HUES48 (cell line): ENCODE results near the gene WIPF2.

Source experiments
- H3K27ac ChIP-seq: one replicate; pipeline ENCODE4 v1.7.0; 2013; ENCODE audit warnings: low read depth, low read length, inconsistent platforms
- H3K27me3 ChIP-seq: 2 replicates; pipeline ENCODE4 v1.6.1; 2013; ENCODE audit warnings: mild to moderate bottlenecking, low read length; ENCODE audit not compliant: control insufficient read depth, insufficient read depth
- H3K36me3 ChIP-seq: 2 replicates; pipeline ENCODE4 v1.6.1; 2013; ENCODE audit warnings: low read length; ENCODE audit not compliant: control insufficient read depth, insufficient read depth
- H3K4me1 ChIP-seq: 2 replicates; pipeline ENCODE4 v1.6.1; 2013; ENCODE audit warnings: mild to moderate bottlenecking, low read length; ENCODE audit not compliant: control insufficient read depth, insufficient read depth
- H3K4me3 ChIP-seq: 2 replicates; pipeline ENCODE4 v1.5.1; 2013; ENCODE audit warnings: mild to moderate bottlenecking, low read depth, low read length
- H3K9ac ChIP-seq: 2 replicates; pipeline ENCODE4 v1.6.1; 2013; ENCODE audit warnings: mild to moderate bottlenecking, low read depth, low read length, moderate library complexity
- H3K9me3 ChIP-seq: 2 replicates; pipeline ENCODE4 v1.6.1; 2013; ENCODE audit warnings: low read length; ENCODE audit not compliant: control insufficient read depth, insufficient read depth

WIPF2 gene

GRCh38 chr17:40323391-40324381, 104.6 kb downstream of the WIPF2 start:
- Histone ChIP-seq H3K4me1 (peaks cover 25% of the 10 kb centered on the region), H3K36me3 (no peaks in the 10 kb centered on the region), H3K9me3 (no peaks in the 10 kb centered on the region), H3K9ac (no peak overlapping the region), H3K4me3 (no peak overlapping the region), H3K27me3 (peaks cover 6% of the 10 kb centered on the region), H3K27ac (no peak overlapping the region)

GRCh38 chr17:40325156-40326013, 106.3 kb downstream of the WIPF2 start:
- H3K4me1 ChIP-seq, result peaks cover 23% of the 10 kb centered on the region
- no peaks in the 10 kb centered on the region for H3K9me3 ChIP-seq
- no peak overlapping the region for H3K4me3 ChIP-seq
- H3K9ac ChIP-seq, result no peak overlapping the region
- no peak overlapping the region for H3K27ac ChIP-seq
- H3K27me3 ChIP-seq, result no peaks in the 10 kb centered on the region
- H3K36me3 ChIP-seq, result no peaks in the 10 kb centered on the region

GRCh38 chr17:40326014-40326831, 107.1 kb downstream of the WIPF2 start:
- Histone ChIP-seq H3K4me3 (no peak overlapping the region), H3K36me3 (peaks cover 3% of the 10 kb centered on the region; the same call in 1 of the 2 replicates), H3K9ac (no peak overlapping the region), H3K4me1 (peaks cover 19% of the 10 kb centered on the region), H3K9me3 (no peaks in the 10 kb centered on the region), H3K27me3 (no peaks in the 10 kb centered on the region), H3K27ac (no peak overlapping the region)

GRCh38 chr17:40326832-40327199, 107.7 kb downstream of the WIPF2 start:
- H3K27ac ChIP-seq, result no peak overlapping the region
- peaks cover 7% of the 10 kb centered on the region; the same call in 1 of the 2 replicates for H3K36me3 ChIP-seq
- no peak overlapping the region for H3K4me3 ChIP-seq
- H3K9ac ChIP-seq, result no peak overlapping the region
- no peaks in the 10 kb centered on the region for H3K27me3 ChIP-seq
- no peaks in the 10 kb centered on the region for H3K9me3 ChIP-seq
- peaks cover 14% of the 10 kb centered on the region for H3K4me1 ChIP-seq

GRCh38 chr17:40327244-40327729, 108.2 kb downstream of the WIPF2 start:
- Histone ChIP-seq H3K9me3 (no peaks in the 10 kb centered on the region), H3K4me3 (no peak overlapping the region), H3K27ac (no peak overlapping the region), H3K9ac (no peak overlapping the region), H3K27me3 (no peaks in the 10 kb centered on the region), H3K4me1 (peaks cover 13% of the 10 kb centered on the region), H3K36me3 (peaks cover 7% of the 10 kb centered on the region; the same call in 1 of the 2 replicates)

- no peaks in the 10 kb centered on the region for H3K27me3 ChIP-seq
- H3K9ac ChIP-seq, result no peak overlapping the region
- peaks cover 7% of the 10 kb centered on the region; the same call in 1 of the 2 replicates for H3K36me3 ChIP-seq
- H3K4me3 ChIP-seq, result no peak overlapping the region
- H3K4me1 ChIP-seq, result peaks cover 7% of the 10 kb centered on the region
- no peak overlapping the region for H3K27ac ChIP-seq
- H3K9me3 ChIP-seq, result no peaks in the 10 kb centered on the region
These were observed 108.8 kb downstream of the WIPF2 start for GRCh38 chr17:40327735-40328385.

GRCh38 chr17:40328386-40328766, 109.3 kb downstream of the WIPF2 start:
- Histone ChIP-seq H3K4me1 (peaks cover 3% of the 10 kb centered on the region; the same call in 1 of the 2 replicates), H3K27me3 (no peaks in the 10 kb centered on the region), H3K9ac (no peak overlapping the region), H3K9me3 (no peaks in the 10 kb centered on the region), H3K36me3 (peaks cover 7% of the 10 kb centered on the region; the same call in 1 of the 2 replicates), H3K27ac (no peak overlapping the region), H3K4me3 (no peak overlapping the region)

- H3K4me1 ChIP-seq, result peaks cover 7% of the 10 kb centered on the region; the same call in 1 of the 2 replicates
- H3K27me3 ChIP-seq, result peaks cover 14% of the 10 kb centered on the region
- no peaks in the 10 kb centered on the region for H3K9me3 ChIP-seq
- H3K9ac ChIP-seq, result no peak overlapping the region
- H3K36me3 ChIP-seq, result peaks cover 7% of the 10 kb centered on the region; the same call in 1 of the 2 replicates
- H3K4me3 ChIP-seq, result no peak overlapping the region
- no peak overlapping the region for H3K27ac ChIP-seq
These were observed 111.0 kb downstream of the WIPF2 start for GRCh38 chr17:40329839-40330794.

GRCh38 chr17:40330850-40331470, 111.9 kb downstream of the WIPF2 start:
- H3K27ac ChIP-seq, result no peak overlapping the region
- no peak overlapping the region for H3K4me3 ChIP-seq
- peaks cover 7% of the 10 kb centered on the region; the same call in 1 of the 2 replicates for H3K4me1 ChIP-seq
- no peaks in the 10 kb centered on the region for H3K9me3 ChIP-seq
- H3K27me3 ChIP-seq, result peaks cover 19% of the 10 kb centered on the region
- peaks cover 7% of the 10 kb centered on the region; the same call in 1 of the 2 replicates for H3K36me3 ChIP-seq
- no peak overlapping the region for H3K9ac ChIP-seq
